OCI-LY3 (cell line): Measurements from ENCODE around the gene ME1.

Source experiments
- H2AFZ ChIP-seq: fragments of 200-600, 300-600 bp; shearing (Covaris generic); 2 replicates; pipeline ENCODE4 v1.6.0; 2014; ENCODE audit warnings: antibody characterized with exemption, low read depth, low read length
- H3K27ac ChIP-seq: fragments of 200-600, 300-600 bp; sonication (generic); 2 replicates; pipeline ENCODE4 v1.5.1; 2014; ENCODE audit warnings: mild to moderate bottlenecking, low read length, moderate library complexity, mixed read lengths
- H3K27me3 ChIP-seq: fragments of 200-600, 300-600 bp; sonication (generic); 2 replicates; pipeline ENCODE4 v1.6.1; 2014; ENCODE audit warnings: low read depth, low read length, mixed read lengths
- H3K36me3 ChIP-seq: fragments of 200-600, 300-600 bp; sonication (generic); replicated peaks from 2 replicates; pipeline ENCODE3; 2014; ENCODE audit warnings: low read depth, low read length, mixed read lengths
- H3K4me1 ChIP-seq: fragments of 300-600, 200-600 bp; sonication (generic); 2 replicates; pipeline ENCODE4 v1.6.1; 2014; ENCODE audit warnings: low read length, mixed read lengths
- H3K4me2 ChIP-seq: fragments of 200-600, 300-600 bp; sonication (generic); 2 replicates; pipeline ENCODE4 v1.6.1; 2014; ENCODE audit warnings: low read length, mixed read lengths
- H3K4me3 ChIP-seq: fragments of 300-600, 200-600 bp; sonication (generic); 2 replicates; pipeline ENCODE4 v1.5.1; 2014; ENCODE audit warnings: antibody characterized with exemption, mild to moderate bottlenecking, low read length, moderate library complexity
- H3K79me2 ChIP-seq: fragments of 300-600, 200-600 bp; shearing (Covaris generic); 2 replicates; pipeline ENCODE4 v1.6.1; 2014; ENCODE audit warnings: mild to moderate bottlenecking, low read length, mixed read lengths
- H3K9ac ChIP-seq: fragments of 300-600, 200-600 bp; shearing (Covaris generic); 2 replicates; pipeline ENCODE4 v1.6.0; 2014; ENCODE audit warnings: mild to moderate bottlenecking, low read length, moderate library complexity
- H3K9me3 ChIP-seq: fragments of 200-600, 300-600 bp; shearing (Covaris generic); 2 replicates; pipeline ENCODE4 v1.6.1; 2014; ENCODE audit warnings: low read length, mixed read lengths; ENCODE audit not compliant: insufficient read depth
- H4K20me1 ChIP-seq: fragments of 200-600, 300-600 bp; sonication (generic); 2 replicates; pipeline ENCODE4 v1.6.1; 2016; ENCODE audit warnings: low read length, mixed read lengths; ENCODE audit not compliant: insufficient read depth
- EZH2phosphoT487 ChIP-seq: fragments of 200-600 bp; shearing (Covaris generic); IDR thresholded peaks from 2 replicates; pipeline ENCODE4 v1.6.1; 2018; ENCODE audit warnings: antibody characterized with exemption, mixed run types, low read depth
- TF ChIP-seq, protein P1 (sequence below): fragments of 200-600, 300-600 bp; sonication (generic); IDR thresholded peaks from 2 replicates; pipeline ENCODE4 v1.5.1; 2014; ENCODE audit warnings: antibody characterized with exemption, low read length, low read depth

The ME1 gene

GRCh38 chr6:83429269-83429668 is 1.6 kb downstream of the ME1 start:
- Histone ChIP-seq H4K20me1 (no peaks in the 10 kb centered on the region), H3K9me3 (peaks cover 4% of the 10 kb centered on the region; the same call in 1 of the 2 replicates), H3K4me1 (no peaks in the 10 kb centered on the region), H3K79me2 (no peaks in the 10 kb centered on the region), H3K27me3 (no peaks in the 10 kb centered on the region), H3K36me3 (no peaks in the 10 kb centered on the region), H3K9ac (no peak overlapping the region), H3K4me2 (no peak overlapping the region), H3K4me3 (no peak overlapping the region), H3K27ac (no peak overlapping the region), H2AFZ (no peak overlapping the region)
- TF ChIP-seq, protein P1, sequence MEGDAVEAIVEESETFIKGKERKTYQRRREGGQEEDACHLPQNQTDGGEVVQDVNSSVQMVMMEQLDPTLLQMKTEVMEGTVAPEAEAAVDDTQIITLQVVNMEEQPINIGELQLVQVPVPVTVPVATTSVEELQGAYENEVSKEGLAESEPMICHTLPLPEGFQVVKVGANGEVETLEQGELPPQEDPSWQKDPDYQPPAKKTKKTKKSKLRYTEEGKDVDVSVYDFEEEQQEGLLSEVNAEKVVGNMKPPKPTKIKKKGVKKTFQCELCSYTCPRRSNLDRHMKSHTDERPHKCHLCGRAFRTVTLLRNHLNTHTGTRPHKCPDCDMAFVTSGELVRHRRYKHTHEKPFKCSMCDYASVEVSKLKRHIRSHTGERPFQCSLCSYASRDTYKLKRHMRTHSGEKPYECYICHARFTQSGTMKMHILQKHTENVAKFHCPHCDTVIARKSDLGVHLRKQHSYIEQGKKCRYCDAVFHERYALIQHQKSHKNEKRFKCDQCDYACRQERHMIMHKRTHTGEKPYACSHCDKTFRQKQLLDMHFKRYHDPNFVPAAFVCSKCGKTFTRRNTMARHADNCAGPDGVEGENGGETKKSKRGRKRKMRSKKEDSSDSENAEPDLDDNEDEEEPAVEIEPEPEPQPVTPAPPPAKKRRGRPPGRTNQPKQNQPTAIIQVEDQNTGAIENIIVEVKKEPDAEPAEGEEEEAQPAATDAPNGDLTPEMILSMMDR = no peak
- no peak for TF ChIP-seq EZH2phosphoT487

DNA sequence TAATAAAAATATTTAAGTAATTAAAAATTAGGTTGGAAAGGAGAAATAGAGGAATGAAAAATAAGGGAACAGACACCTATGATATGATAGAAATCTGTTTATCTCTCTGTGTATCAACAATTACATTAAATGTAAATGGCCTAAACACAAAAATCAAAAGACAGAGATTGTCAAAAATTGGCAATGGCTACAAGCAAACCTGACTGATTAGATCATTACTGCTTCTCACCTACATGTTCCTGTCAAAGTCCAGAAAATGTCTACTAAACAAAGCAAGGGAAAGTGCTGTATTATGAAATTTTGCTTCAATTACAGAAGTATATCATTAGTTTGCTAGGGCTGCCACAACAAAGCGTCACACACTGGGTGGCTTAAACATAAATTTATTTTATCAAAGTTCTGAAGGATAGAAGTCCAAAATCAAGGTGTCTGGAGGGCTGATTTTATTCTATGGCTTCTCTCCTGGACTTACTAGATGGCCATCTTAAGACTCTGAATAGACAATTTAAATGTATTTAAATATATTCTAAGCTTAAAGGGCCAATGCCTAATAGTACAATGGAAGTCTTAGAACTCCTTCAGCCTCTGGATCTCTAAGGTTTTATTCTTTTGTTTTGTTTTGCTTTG is 6.3 kb downstream of the ME1 start:
- Histone ChIP-seq H3K9me3 (peaks cover 4% of the 10 kb centered on the region; the same call in 1 of the 2 replicates), H3K4me3 (no peak overlapping the region), H3K79me2 (no peaks in the 10 kb centered on the region), H3K27ac (no peak overlapping the region), H4K20me1 (no peaks in the 10 kb centered on the region), H3K27me3 (no peaks in the 10 kb centered on the region), H3K9ac (no peak overlapping the region), H3K4me2 (no peak overlapping the region), H3K36me3 (no peaks in the 10 kb centered on the region), H3K4me1 (no peaks in the 10 kb centered on the region), H2AFZ (no peak overlapping the region)
- TF ChIP-seq, protein P1 = no peak
- TF ChIP-seq EZH2phosphoT487 = no peak

DNA sequence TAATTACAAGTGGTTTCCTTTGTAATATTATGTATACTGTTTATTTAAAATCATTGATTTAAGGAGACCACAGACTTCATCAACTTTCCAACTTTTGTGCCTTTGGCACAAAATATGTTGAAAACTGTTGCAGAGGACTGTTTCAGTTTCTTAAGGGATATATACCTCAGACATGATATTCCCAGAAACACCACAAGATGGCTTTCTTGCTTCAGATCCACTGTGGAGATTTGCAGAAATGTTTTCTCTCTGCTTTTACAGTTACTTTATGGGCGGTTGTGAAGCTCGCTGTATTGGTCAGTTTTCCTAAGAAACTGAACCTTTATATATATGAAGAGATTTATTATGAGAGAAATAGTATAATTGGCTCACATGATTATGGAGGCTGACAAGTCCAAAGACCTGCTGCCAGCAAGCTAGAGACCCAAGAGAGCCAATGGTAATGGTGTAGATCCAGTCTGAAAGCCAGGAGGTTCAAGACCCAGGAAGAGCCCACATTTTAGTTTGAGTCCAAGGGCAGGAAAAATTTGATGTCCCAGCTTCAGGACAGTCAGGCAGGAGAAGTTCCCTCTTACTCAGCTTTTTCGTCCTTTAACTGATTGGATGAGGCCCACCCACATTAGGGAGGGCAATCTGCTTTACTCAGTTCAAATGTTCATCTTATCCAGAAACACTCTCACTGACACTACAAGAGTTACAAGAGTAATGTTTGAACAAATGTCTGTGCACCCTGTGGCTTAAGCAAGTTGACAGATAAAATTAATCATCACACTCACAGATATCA is 12.8 kb downstream of the ME1 start:
- no peak overlapping the region for H3K9ac ChIP-seq
- no peaks in the 10 kb centered on the region for H3K4me1 ChIP-seq
- no peaks in the 10 kb centered on the region for H3K9me3 ChIP-seq
- H4K20me1 ChIP-seq = no peaks in the 10 kb centered on the region
- H3K4me2 ChIP-seq = no peak overlapping the region
- H3K27me3 ChIP-seq = no peaks in the 10 kb centered on the region
- no peak for TF ChIP-seq EZH2phosphoT487
- TF ChIP-seq, protein P1 = peak; percentile 75
- H2AFZ ChIP-seq = no peak overlapping the region
- H3K4me3 ChIP-seq = no peak overlapping the region
- H3K36me3 ChIP-seq = no peaks in the 10 kb centered on the region
- H3K79me2 ChIP-seq = no peaks in the 10 kb centered on the region
- no peak overlapping the region for H3K27ac ChIP-seq

DNA sequence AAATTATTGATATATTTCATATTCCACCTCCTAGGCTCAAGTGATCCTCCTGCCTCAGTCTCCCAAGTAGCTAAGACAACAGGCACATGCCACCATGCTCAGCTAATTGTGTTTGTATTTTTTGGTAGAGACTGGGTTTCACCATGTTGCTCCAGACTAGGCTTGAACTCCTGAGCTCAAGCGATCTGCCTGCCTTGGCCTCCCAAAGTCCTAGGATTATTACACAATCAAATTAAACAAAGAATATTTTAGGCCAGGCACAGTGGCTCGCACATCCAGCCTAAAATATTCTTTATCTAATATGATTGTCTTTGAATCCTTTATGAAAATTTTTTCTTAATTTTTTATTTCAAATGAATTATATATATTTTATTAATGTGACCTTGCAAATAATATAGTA is 17.8 kb downstream of the ME1 start:
- Histone ChIP-seq H3K9ac (no peak overlapping the region), H3K4me1 (no peaks in the 10 kb centered on the region), H3K27ac (no peak overlapping the region), H3K4me3 (no peak overlapping the region), H4K20me1 (no peaks in the 10 kb centered on the region), H3K79me2 (no peaks in the 10 kb centered on the region), H3K4me2 (no peak overlapping the region), H3K9me3 (no peaks in the 10 kb centered on the region), H3K36me3 (no peaks in the 10 kb centered on the region), H3K27me3 (no peaks in the 10 kb centered on the region), H2AFZ (no peak overlapping the region)
- TF ChIP-seq, protein P1 = no peak
- no peak for TF ChIP-seq EZH2phosphoT487
